Esophagus squamous epithelium (tissue), 4 donors: Measurements from ENCODE around the gene BIRC5.

Experiments
- CTCF ChIP-seq, 6 experiments: fragments of 450-650 bp in 4 of 6; fragments of 200-600 bp in 2 of 6; sonication (generic) in 2 of 6; IDR thresholded peaks; one replicate each; pipeline ENCODE4 v1.5.1; 2016 to 2019; ENCODE audit warnings: antibody characterized with exemption in 6 of 6, mild to moderate bottlenecking in 4 of 6, moderate library complexity in 4 of 6
- POLR2A ChIP-seq, 4 donors: fragments of 450-650 bp; IDR thresholded peaks; one replicate each; pipeline ENCODE4 v1.6.1; 2017; ENCODE audit warnings: antibody characterized with exemption in 4 of 4, mild to moderate bottlenecking in 4 of 4, moderate library complexity in 3 of 4

GRCh38 chr17:78210111-78210510 is 3.9 kb upstream of the BIRC5 start:
- no peak for TF ChIP-seq CTCF (IDR thresholded peaks at IDR 0.05)
- TF ChIP-seq POLR2A (IDR thresholded peaks at IDR 0.05) = no peak
